RPMI8226 (cell line): Measurements from ENCODE around the gene OR8B4.
A peak's percentile ranks its signal among the peaks of the same experiment; 100 is the strongest.
"Not testable (repeated sequence)": the region's sequence is repeated elsewhere in the genome, so short reads cannot be mapped to it uniquely, and the experiment has no call there.

Experiments used
- DNase-seq: peaks from one replicate; pipeline ENCODE4 v3.0.0-alpha.2; 2015

Gene OR8B4

GRCh38 chr11:124405581-124405980 lies 19.1 kb downstream of the OR8B4 start:
- no peak for DNase-seq

- not testable (repeated sequence) for DNase-seq
Observed at GRCh38 chr11:124403186-124403585, 21.5 kb downstream of the OR8B4 start.

- peak; percentile 39 for DNase-seq
Observed at GRCh38 chr11:124402326-124402922, 22.2 kb downstream of the OR8B4 start.

GRCh38 chr11:124398924-124399323 lies 25.7 kb downstream of the OR8B4 start, which contains the start of gene OR8B3:
TSS of gene OR8B3 (minus strand) at chr11:124399024. CDS start at chr11:124397351, 1,673 bp downstream.
- DNase-seq: no peak

GRCh38 chr11:124396847-124397246 lies 27.8 kb downstream of the OR8B4 start:
- not testable (repeated sequence) for DNase-seq

GRCh38 chr11:124394408-124394807 lies 30.3 kb downstream of the OR8B4 start:
- DNase-seq: no peak

- DNase-seq: no peak
Observed at GRCh38 chr11:124384399-124384798, 40.3 kb downstream of the OR8B4 start, which contains the start of gene OR8B2. TSS of gene OR8B2 (minus strand) at chr11:124384499. CDS start at chr11:124383343, 1,156 bp downstream.

GRCh38 chr11:124382857-124383256 lies 41.8 kb downstream of the OR8B4 start:
- not testable (repeated sequence) for DNase-seq

- DNase-seq: no peak
Observed at GRCh38 chr11:124380585-124380984, 44.1 kb downstream of the OR8B4 start.

- no peak for DNase-seq
Observed at GRCh38 chr11:124376280-124376679, 48.4 kb downstream of the OR8B4 start.
